Fibroblast of the conjunctiva (primary cell): Measurements from ENCODE around the gene PPP1R13B.
"Not testable (repeated sequence)": the region's sequence is repeated elsewhere in the genome, so short reads cannot be mapped to it uniquely, and the experiment has no call there.

Experiments used
- DNase-seq: peaks from one replicate; pipeline ENCODE4 v3.0.0-alpha.2; 2010; ENCODE audit warnings: low read depth

The PPP1R13B gene

DNA sequence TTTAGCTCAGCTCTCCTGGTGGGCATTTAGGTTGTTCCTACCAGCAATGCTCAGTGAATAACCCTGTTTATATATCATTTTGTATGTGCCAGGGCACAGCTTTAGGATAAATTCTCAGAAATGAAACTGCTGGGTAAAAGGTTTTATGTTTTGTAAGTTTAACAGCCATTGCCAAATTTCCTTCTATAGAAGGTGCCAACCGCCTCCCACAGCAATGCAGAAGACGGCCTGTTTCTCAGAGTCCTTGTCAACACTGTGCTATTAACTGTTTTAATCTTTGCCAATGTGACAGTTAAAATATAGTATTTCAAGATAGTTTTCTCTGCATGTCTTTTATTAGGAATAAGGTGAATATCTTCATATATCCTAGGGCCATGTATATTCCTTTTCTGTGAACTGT lies 65.0 kb downstream of the PPP1R13B start:
- no peak for DNase-seq

GRCh38 chr14:103776319-103776718 lies 71.1 kb downstream of the PPP1R13B start:
- DNase-seq = not testable (repeated sequence)

DNA sequence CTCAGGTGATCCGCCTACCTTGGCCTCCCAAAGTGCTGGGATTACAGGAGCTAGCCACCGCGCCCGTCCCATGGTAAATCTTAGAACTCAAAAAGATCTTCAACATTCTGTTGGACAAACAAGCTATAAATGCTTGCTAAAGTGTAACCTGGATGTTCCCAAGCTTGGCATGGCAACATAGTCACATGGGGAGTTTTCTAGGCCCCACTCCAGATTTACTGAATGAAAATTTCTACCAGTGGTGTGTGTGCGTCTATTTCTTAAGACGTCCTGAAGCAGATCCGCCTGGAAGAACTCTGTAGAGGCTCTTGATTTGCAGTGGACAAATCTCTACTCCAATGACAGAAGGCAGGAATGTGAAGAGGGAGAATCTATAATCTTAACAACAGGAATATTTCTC lies 71.9 kb downstream of the PPP1R13B start:
- no peak for DNase-seq

DNA sequence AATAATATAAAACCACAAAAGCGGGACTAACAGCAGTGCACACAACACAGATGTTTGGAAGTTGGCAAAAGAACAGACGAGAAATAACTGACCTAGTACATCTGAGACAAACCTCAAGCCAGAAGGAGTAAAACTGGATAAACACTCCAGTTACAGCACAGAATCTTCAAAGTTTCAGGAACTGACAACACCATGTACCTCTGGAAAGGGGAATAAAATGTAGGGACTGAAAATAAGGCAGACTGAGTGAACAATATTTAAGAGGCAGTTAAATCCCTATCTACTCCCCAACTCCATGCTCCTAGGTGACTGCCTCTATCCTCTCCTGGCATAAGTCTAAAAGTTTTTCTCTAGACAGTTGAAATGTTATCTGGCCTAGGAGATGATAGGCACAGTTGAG lies 73.9 kb downstream of the PPP1R13B start:
- no peak for DNase-seq

DNA sequence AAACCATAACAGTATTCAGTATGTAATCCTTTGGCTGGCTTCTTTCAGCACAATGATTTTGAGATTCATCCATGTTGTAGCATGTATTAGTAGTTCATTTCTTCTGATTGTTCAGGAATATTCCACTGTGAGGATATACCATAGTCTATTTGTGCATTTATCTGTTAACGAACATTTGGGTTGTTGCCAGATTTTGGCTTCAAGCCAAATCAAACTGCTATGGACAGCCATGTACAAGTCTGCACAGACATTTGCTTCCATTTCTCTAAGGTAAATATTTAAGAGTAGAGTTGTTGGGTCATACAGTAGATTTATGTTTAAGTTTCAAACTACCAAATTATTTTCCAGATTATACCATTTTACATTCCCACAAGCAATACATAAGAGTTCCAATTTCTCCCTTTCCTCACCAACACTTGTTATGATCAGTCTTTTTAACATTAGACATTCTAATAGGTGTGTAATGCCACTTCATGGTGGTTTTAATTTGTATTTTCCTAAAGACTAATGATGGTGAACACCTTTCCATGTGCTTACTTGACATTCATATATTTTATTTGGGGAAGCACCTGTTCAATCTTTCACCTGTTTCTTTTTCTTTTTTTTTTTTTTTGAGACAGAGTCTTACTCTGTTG lies 75.2 kb downstream of the PPP1R13B start:
- DNase-seq = no peak

DNA sequence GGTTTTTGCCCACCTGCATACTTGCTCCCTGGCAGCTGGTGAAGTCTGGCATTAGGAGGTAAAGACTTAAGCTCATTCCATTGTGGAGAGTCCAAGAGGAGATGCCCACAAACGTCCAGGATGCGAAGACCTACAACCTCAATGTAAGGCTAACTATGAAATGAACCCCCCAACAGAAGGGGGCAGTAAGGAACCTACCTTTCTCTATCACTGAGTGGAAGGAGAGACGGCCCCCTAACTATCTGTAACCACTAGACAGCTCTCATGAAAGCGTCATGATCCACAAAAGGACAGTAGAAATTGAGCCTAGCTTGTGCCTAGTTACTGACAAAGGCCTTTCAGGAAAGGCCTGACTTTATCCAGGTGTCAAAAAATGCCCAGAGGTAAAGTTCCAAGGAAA lies 76.5 kb downstream of the PPP1R13B start:
- DNase-seq = no peak

DNA sequence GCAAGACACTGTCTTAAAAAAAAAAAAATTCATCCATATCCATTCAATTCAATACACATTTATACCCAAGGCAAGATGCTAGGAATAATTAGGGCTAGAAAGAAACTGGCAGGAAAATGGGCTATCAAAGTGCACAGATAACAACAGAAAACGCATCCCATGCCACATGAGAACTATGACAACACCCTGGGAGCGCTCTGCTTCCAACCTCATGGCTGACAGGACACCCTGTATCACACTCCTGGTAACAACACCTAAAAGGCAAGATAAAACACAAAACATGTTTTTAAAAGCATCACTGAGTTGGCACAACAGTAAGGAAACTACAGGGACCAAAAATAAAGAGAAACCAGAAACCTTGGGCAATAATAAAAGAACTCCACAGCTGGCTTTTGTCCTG lies 76.9 kb downstream of the PPP1R13B start:
- DNase-seq = no peak

DNA sequence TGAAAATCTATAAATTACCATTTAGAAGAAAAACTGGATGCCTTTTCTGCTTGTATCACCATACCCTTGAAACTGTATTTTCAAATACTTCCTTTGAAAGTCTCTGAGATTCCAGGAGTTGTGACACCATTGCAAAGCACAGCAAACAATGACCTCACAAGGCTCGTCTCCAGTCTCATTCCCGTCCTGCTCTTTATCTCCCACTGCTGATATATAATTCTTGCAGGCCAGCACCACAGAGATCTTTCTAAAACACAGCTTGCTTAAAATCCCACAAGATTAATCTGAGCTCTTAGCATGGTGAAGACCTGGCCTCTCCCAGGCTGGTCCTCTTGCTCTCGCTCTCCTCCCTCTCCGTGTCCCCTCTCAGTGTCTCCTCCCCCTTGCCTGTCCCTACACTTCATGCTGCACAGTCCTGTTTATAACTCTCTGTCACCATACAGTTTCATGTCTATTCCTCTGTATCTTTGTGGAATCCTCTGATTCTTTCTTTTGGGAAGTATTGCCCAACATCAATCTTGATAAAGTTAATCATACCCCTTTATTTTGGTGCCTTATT lies 80.0 kb downstream of the PPP1R13B start:
- DNase-seq = no peak

DNA sequence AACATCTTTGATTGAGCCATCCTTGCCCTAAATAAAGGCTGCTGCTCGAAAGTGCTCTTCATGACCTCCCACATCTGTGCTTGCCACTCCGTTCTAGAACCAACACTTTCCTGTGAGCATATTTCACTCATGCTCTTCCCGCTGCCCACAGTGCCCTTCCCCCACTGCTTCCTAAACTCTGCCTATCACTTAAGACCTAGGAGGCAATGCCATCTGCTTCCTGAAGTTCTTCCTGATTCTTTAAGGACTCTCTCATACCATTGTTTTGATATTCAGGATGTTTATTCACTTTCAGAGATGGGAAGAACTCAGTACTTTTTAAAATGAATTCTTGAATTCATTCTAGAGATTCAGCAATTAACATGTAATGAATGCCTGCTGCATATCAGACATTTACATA lies 81.8 kb downstream of the PPP1R13B start:
- DNase-seq = no peak

DNA sequence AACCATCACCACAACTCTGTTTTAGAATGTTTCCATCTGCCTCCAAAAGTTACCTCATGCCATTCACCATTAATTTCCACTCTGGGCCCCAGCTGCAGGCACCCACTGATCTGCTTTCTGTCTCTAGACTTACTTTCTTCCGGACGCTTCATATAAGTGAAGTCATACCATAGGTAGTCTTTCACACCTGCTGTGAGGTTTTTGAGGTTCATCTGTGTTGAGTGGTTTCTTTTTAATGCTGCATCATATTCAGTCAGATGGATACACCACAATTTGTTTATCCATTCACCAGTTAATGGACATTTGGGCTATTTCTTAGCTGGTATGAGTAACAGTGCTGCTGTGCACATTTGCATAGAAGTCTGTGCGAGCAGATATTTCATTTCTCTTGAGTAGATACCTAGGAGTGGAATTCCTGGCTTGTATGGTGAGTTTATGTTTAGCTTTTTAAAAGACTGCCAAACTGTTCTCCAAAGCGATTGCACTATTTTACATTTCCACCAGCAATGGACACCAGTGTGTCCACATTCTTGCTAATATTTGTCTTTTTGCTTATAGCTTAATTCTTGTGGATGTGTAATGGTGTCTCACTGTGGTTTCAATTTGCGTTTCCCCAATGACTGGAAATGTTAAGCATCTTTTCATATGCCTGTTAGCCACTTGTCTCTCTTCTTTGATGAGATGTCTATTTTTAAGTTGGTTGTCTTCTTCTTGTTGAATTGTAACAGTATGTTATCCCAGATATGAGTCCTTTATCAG lies 83.5 kb downstream of the PPP1R13B start:
- DNase-seq = no peak

DNA sequence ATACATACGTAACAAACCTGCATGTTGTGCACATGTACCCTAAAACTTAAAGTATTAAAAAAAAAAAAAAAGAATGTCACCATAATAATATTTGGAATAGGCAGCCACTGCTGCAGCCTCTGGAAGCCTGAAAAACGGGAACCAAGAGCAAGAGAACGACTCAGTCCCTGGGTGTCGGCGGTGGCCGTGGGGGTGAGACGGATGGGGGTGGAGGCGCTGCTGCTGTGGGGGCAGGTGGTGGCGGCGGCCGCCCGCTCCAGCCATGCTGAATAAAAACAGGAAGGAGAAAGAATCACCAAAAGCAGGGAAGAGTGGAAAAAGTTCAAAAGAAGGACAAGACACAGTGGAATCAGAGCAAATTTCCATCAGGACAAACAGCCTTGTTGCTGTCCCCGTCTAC lies 84.8 kb downstream of the PPP1R13B start:
- no peak for DNase-seq

DNA sequence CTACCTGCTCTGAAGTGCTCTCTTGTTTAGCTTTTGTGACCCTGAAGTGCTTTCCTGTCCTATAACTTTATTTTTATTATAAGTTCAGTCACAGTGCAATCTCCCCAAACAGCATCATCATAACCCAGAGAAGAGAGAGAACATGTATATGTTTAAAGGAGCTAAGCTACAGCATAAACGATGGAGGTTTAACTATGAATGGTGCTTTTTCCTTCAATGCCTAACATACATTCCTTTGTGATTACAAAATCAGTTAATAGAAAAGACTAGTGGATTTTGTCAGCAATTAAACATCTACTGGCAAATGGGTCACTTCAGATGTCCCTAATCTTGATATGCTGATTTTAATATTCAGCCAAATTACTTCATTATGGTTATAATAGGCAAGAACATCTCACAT lies 85.3 kb downstream of the PPP1R13B start:
- DNase-seq = no peak

DNA sequence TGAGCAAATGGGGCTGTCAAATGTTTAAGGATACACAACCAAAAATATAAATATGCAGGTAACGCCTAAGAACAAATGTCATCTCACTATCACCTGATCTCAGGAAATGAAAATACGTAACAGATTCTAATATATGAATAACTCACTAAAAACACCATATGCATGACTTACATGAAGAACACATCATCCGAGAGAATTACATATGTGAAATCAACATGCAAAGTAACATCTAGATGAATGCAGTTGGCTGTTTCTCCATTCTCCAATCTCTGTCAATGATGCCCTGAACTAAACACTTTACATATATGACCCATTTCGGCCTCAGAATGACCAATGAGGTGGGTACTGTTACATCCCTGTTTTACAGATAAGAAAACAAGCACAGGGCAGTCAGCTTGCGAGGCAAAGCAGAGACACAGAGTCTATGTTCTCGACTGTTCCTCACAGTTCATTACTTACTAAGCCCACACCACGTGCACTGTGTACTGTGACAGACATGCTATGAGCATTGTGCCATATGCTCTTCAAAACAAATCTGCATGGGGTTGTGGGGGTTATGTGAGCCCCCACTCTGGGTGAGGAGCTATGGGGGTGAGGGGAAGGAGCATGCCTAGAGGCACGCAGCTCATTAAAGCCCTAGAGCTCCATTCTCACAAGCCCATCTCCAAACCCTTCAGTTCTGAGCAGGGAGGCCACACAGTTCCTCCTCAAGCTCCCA lies 89.2 kb downstream of the PPP1R13B start:
- no peak for DNase-seq

- DNase-seq = no peak
Observed at GRCh38 chr14:103755060-103755459, 92.3 kb downstream of the PPP1R13B start.

- DNase-seq = no peak
Observed at GRCh38 chr14:103753774-103754173, 93.6 kb downstream of the PPP1R13B start.

GRCh38 chr14:103749860-103750259 lies 97.5 kb downstream of the PPP1R13B start:
- DNase-seq = no peak

- DNase-seq = no peak
Observed at GRCh38 chr14:103749452-103749851, 97.9 kb downstream of the PPP1R13B start.

- DNase-seq = no peak
Observed at GRCh38 chr14:103748534-103748857, 98.9 kb downstream of the PPP1R13B start.

DNA sequence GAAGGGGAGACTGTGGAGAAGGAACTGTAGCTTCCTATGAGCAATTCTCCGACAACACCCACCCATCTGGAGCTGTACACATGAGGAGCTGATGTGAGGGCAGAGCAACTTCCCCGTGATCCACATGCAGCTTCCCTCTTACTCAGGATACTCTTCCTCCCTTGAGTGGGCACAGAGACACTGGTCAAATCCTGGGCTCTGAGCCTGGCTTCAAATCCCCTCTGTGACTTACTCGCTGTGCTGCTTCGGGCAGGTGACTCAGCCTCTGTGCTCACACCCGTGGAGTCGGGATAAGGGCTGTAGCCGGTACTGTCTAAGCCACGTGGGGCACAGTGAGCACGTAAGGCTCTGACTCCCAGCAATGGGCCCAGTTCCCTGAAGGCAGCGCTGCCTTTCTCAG lies 100.7 kb downstream of the PPP1R13B start:
- DNase-seq = no peak

DNA sequence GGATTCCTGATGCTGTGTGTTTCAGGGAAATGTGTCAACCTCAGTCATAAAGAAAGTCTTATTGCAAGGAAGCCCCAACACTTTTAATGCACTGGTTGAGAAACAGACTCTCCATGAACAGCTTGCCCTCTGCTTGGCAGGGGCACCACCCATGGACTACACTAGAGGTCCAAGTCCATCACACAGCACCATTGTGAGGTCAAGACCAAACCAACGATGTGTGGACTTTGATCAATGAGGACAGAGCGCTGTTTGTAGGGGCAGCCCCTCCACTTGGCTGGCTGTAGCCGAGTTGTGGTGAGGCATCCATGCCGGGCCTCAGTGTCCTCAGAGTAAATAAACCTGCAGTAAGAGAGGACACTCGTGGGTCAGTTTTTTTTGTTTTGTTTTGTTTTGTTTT lies 102.0 kb downstream of the PPP1R13B start:
- no peak for DNase-seq

- no peak for DNase-seq
Observed at GRCh38 chr14:103744621-103745395, 102.6 kb downstream of the PPP1R13B start.

DNA sequence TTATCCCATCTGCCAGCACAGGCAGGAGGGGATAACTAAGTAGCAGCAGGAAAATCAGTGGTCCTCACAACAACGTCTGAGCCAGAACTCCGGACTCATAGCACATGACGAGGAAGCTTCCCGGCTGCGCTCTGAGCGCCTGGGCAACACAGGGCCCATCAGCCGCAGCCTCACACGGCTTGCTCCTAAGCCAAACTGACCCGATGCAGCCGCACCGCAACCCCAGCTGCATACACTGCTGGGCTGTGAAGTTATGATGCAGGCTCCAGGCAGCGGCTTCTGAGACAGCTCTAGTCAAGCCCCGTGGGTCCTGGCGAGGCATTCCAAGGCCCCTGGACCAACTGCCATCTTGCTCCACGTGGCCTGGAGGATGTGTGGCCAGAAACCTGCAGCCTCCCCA lies 103.7 kb downstream of the PPP1R13B start:
- DNase-seq = no peak
